ENCODE results near the gene DOCK2.

Gene DOCK2

DNA sequence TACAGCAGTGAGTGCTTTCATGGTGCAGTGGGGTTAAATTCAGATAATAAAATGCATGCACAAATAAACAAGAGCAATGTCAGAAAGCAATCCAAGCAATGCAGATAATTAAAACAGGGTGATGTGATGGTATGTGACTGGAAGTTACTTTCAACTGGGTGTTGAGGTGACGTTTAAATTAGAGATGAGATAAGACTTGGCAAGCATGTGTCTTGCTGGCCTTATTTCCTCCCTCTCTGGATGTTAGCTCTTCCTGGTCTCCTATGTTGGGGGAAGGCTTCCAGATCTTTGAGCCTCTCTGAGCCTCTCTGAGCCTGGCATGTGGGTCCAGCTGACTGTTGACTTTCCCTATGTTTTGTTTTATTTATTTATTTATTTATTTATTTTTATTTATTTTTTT, 54.4 kb downstream of the DOCK2 start:
- DNase-seq (ENCODE audit: low spot score), result no peak
- Histone ChIP-seq H3K27me3 (ENCODE audit: insufficient read depth, poor library complexity, severe bottlenecking) (no peaks in the 10 kb centered on the region), H3K4me1 (ENCODE audit: insufficient read depth, poor library complexity, severe bottlenecking) (peaks cover 14% of the 10 kb centered on the region), H3K27ac (ENCODE audit: poor library complexity, severe bottlenecking) (no peak overlapping the region), H3K36me3 (ENCODE audit: low read depth) (no peaks in the 10 kb centered on the region), H3K4me3 (ENCODE audit: severe bottlenecking) (no peak overlapping the region), H3K9me3 (ENCODE audit: severe bottlenecking) (no peaks in the 10 kb centered on the region)
- TF ChIP-seq, protein P1, sequence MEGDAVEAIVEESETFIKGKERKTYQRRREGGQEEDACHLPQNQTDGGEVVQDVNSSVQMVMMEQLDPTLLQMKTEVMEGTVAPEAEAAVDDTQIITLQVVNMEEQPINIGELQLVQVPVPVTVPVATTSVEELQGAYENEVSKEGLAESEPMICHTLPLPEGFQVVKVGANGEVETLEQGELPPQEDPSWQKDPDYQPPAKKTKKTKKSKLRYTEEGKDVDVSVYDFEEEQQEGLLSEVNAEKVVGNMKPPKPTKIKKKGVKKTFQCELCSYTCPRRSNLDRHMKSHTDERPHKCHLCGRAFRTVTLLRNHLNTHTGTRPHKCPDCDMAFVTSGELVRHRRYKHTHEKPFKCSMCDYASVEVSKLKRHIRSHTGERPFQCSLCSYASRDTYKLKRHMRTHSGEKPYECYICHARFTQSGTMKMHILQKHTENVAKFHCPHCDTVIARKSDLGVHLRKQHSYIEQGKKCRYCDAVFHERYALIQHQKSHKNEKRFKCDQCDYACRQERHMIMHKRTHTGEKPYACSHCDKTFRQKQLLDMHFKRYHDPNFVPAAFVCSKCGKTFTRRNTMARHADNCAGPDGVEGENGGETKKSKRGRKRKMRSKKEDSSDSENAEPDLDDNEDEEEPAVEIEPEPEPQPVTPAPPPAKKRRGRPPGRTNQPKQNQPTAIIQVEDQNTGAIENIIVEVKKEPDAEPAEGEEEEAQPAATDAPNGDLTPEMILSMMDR (IDR thresholded peaks at IDR 0.05; ENCODE audit: poor library complexity, severe bottlenecking), result no peak
- no peak for ATAC-seq (ENCODE audit: low read depth)

DNA sequence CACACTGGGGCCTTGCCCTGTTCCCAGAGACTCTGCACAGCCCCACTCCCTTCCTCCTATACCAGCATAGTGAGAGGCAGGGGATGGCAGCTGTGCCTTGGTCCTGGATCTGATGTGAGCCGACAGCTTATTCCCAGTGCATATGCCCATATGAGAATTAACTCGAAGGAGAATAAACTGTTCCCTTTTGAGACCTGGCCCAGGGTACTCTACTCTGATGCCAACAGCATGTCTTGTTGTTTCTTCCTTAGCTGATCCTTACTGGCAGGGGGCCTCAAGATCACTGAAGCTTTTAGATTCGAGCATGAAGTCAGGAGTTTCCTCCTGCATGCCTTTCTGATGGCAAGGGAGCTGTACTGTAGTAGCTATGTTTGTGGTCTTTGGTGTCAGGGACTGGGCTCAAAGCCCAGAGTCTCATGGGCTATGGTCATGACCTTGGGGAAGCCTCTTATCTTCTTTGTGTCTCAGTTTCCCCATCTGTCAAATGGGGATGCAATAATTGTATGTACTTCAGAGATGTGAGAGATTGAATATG, 57.1 kb downstream of the DOCK2 start:
- no peaks in the 10 kb centered on the region for H3K27me3 ChIP-seq (ENCODE audit: insufficient read depth, poor library complexity, severe bottlenecking)
- no peaks in the 10 kb centered on the region for H3K9me3 ChIP-seq (ENCODE audit: severe bottlenecking)
- H3K4me3 ChIP-seq (ENCODE audit: severe bottlenecking), result no peak overlapping the region
- TF ChIP-seq, protein P1 (IDR thresholded peaks at IDR 0.05; ENCODE audit: poor library complexity, severe bottlenecking), result no peak
- peaks cover 26% of the 10 kb centered on the region for H3K4me1 ChIP-seq (ENCODE audit: insufficient read depth, poor library complexity, severe bottlenecking)
- ATAC-seq (ENCODE audit: low read depth) (no peak), DNase-seq (ENCODE audit: low spot score) (no peak)
- no peaks in the 10 kb centered on the region for H3K36me3 ChIP-seq (ENCODE audit: low read depth)
- peak overlapping the region; percentile 99 for H3K27ac ChIP-seq (ENCODE audit: poor library complexity, severe bottlenecking)

DNA sequence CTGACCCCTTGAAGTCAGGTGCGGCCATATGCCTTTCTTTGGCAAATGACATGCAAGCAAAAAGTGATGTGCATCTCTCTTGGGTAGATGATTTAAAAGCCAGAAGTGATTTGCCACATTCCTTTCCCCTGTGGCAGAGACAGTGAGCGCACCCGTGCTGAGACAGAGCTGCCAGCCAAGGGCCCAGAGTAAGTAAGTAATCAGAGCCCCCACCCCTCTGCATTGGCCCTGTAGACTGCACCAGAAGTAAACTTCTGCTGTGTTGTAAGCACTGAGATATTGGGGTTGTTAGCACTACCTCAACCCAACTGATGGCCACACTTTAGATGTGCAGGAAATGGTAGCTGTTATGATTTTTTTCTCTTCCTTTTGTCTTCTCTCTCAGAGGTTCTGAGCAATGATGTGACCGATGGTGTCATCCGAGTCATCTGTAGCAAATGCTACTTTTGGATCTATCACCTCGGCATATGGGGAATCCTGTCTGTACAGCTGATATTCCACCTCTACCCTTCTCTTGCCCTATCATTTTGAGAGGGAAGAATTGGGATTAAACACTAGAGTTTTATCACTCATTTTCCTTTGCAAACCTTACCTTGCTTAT, 58.0 kb downstream of the DOCK2 start:
- ATAC-seq (ENCODE audit: low read depth), result no peak
- TF ChIP-seq, protein P1 (IDR thresholded peaks at IDR 0.05; ENCODE audit: poor library complexity, severe bottlenecking), result no peak
- no peaks in the 10 kb centered on the region for H3K36me3 ChIP-seq (ENCODE audit: low read depth)

DNA sequence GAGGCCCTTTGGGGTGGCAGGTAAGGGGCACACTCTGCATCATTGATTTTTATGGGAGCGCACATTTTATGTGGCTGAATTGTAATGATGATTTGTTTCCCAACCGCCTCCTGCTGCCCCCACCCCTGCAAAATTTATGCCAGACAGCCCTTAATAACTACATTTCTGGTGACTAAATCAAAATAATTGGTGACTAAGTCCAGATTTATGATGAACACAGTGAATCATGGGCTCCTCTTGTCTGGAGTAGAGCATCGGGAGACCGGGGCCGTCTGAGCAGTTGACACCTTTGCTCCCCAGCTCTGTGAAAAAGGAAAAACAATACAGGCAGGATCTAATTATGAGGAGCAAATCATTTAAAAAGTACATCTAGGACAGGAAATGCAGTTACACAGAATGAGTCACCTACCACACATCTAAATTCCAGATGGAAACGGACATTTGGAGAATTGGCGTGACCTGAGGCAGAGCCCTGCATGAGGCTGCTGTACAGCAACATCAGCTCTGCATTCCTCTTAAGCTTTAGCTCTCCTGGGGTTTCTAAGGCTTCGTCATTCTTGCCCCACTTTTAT, 58.9 kb downstream of the DOCK2 start:
- DNase-seq (ENCODE audit: low spot score), result peak; percentile 92
- peaks cover 26% of the 10 kb centered on the region for H3K4me1 ChIP-seq (ENCODE audit: insufficient read depth, poor library complexity, severe bottlenecking)
- no peaks in the 10 kb centered on the region for H3K36me3 ChIP-seq (ENCODE audit: low read depth)
- ATAC-seq (ENCODE audit: low read depth), result peak; percentile 95
- peak overlapping the region; percentile 99 for H3K27ac ChIP-seq (ENCODE audit: poor library complexity, severe bottlenecking)
- TF ChIP-seq, protein P1 (IDR thresholded peaks at IDR 0.05; ENCODE audit: poor library complexity, severe bottlenecking), result no peak
- no peak overlapping the region for H3K4me3 ChIP-seq (ENCODE audit: severe bottlenecking)
- no peaks in the 10 kb centered on the region for H3K9me3 ChIP-seq (ENCODE audit: severe bottlenecking)
- H3K27me3 ChIP-seq (ENCODE audit: insufficient read depth, poor library complexity, severe bottlenecking), result no peaks in the 10 kb centered on the region

More for the DNA sequence above, 58.0 kb downstream of the DOCK2 start:
- H3K4me3 ChIP-seq (ENCODE audit: severe bottlenecking), result no peak overlapping the region
- H3K27ac ChIP-seq (ENCODE audit: poor library complexity, severe bottlenecking), result peak overlapping the region; percentile 99
- H3K4me1 ChIP-seq (ENCODE audit: insufficient read depth, poor library complexity, severe bottlenecking), result peaks cover 26% of the 10 kb centered on the region
- no peak for DNase-seq (ENCODE audit: low spot score)
- H3K9me3 ChIP-seq (ENCODE audit: severe bottlenecking), result no peaks in the 10 kb centered on the region
- no peaks in the 10 kb centered on the region for H3K27me3 ChIP-seq (ENCODE audit: insufficient read depth, poor library complexity, severe bottlenecking)
